Measurements from ENCODE around the gene DCHS1. TPM values are rescaled to one million over a fixed set of nuclear protein-coding genes. Genes with fewer than 3 reads are reported as not detected.

The DCHS1 gene
- polyA plus RNA-seq, 6 donors from 2014 or later: 0.07 to 0.85 (median 0.19) TPM; not detected in 1

DNA sequence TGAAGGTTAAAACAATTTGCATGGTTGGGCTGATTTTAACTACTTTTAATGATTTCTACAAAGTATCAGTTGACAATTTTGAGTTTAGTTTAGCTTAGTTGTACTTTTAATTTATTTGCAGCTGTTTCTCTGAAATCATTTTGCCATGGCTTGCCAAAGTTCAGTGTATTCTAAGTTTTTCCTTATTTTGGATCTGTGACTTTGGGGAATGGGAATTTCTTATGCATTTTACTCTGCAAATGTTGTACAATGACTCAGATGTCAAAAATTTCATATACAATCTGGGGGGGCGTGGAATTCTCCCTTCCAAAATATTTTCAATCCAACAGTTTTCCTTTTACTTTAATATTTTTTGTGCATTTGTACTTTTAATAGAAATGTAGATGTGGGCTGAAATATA lies 8.9 kb upstream of the DCHS1 start:
- Mint-ChIP-seq H3K4me1 (peaks cover 0 to 9% (median 4%) of the 10 kb centered on the region in 3 donors), H3K4me3 (no peak overlapping the region), H3K27ac (no peak overlapping the region)

DNA sequence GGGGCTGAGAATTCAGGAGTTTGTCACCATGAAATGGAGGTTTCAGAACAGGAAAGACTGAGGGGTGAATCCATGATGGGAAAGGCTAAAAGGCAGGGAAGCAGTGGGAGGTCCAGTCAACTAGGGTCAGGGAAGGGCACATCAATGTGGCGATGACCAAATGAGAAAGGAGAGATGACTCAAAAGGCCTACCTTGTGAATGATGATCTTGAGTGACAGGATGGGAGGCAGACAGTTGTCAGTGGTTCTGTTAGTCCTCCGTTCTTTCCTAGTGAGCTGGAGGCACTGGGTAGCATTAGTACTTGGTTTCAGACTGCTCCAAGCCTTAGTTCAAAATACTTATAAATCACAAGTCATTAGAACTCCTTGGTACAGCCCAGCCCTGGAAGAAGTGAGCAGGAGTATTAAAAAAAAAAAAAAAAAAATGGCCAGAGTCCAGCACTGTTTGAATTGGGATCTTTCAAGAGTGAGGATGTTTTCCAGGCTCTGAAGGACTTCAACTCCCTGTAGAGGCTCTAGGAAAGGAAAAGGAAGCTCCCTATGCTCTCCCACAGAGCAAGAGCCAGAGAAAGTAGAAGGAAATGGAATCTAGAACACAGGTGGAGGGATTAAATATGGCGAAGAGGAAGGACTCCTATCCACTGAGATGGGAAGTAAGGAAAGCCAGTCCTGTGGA lies 8.3 kb upstream of the DCHS1 start:
- Mint-ChIP-seq H3K27me3 (no peaks in the 10 kb centered on the region), H3K9me3 (no peaks in the 10 kb centered on the region), H3K4me3 (no peak overlapping the region), H3K4me1 (peaks cover 0 to 9% (median 4%) of the 10 kb centered on the region in 3 donors), H3K27ac (peak overlapping the region in 1 of 6 donors; percentile 83), H3K36me3 (no peaks in the 10 kb centered on the region)
- DNase-seq (no peak), ATAC-seq (ENCODE audit: low read depth in 2 of 2) (no peak)

More for the DNA sequence above, 8.9 kb upstream of the DCHS1 start:
- Mint-ChIP-seq H3K36me3 (no peaks in the 10 kb centered on the region), H3K27me3 (no peaks in the 10 kb centered on the region), H3K9me3 (no peaks in the 10 kb centered on the region)
- DNase-seq (no peak), ATAC-seq (ENCODE audit: low read depth in 2 of 2) (no peak)

DNA sequence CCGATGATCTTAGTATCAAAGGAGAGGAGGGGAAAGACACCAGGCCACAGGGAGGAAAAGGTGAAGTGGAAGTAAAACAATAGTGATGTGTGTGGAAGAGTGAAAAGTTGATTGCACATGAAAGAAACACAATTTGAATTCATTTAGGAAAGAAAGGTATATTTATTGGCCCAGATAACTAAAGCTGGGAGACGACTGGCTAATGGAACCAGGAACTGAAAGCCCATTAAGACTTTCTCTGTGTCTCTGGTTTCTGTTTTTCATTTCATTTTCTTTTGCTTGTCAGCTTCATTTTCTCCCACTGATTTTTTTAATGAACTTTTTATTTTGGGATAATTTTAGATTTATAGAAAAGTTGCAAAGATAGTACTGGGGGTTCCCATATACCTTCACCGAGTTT lies 5.1 kb upstream of the DCHS1 start:
- Mint-ChIP-seq H3K27ac (no peak overlapping the region), H3K27me3 (peaks cover 0 to 12% (median 6%) of the 10 kb centered on the region in 3 donors), H3K36me3 (peaks cover 0 to 8% of the 10 kb centered on the region in 2 donors), H3K9me3 (no peaks in the 10 kb centered on the region), H3K4me1 (peaks cover 11% of the 10 kb centered on the region in 3 donors), H3K4me3 (no peak overlapping the region)
- ATAC-seq (ENCODE audit: low read depth in 2 of 2): no peak
- no peak for DNase-seq

DNA sequence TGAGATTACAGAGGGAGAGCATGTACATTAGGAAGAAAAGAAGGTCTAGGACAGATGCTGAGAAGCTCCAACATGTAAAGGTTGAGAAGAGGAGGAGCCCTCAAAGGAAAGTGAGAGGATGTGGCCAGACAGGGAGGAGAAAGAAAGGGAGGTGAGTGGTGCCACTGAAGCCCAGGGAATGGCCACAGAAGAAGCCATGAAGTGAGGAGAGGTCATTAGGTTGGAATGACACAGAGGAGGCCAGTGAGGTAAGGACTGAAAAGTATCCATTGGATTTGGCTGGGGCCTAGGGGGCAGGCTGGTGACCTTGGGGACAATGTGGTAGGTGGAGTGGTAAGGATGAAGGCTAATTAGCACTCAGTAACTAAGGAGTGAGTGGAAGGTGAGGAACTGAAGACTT lies 3.0 kb upstream of the DCHS1 start:
- H3K4me1 Mint-ChIP-seq: peaks cover 11% of the 10 kb centered on the region in 3 donors
- H3K9me3 Mint-ChIP-seq: no peaks in the 10 kb centered on the region
- H3K27ac Mint-ChIP-seq: no peak overlapping the region
- H3K36me3 Mint-ChIP-seq: peaks cover 0 to 8% of the 10 kb centered on the region in 2 donors
- ATAC-seq (ENCODE audit: low read depth in 2 of 2) (no peak), DNase-seq (no peak)
- peaks cover 0 to 12% (median 6%) of the 10 kb centered on the region in 3 donors for H3K27me3 Mint-ChIP-seq
- H3K4me3 Mint-ChIP-seq: no peak overlapping the region

DNA sequence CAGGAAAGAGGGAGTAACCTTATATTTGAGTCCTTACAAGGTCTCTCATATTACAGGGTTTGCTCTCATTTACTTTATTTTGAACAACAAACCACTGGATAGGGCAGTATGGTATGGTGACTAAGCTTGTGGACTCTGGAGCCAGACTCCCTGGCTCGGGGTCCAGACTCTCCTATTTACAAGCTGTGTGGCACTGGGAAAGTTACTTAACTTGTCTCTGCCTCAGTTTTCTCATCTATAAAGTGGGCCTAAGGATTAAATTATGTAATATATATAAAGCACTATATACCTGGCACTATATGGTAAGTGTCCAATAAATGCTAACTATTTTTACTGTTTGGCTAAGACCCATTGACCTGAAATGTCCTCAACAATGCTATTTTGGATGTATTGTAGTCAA lies 1.7 kb upstream of the DCHS1 start:
- H3K27me3 Mint-ChIP-seq: peaks cover 0 to 12% (median 6%) of the 10 kb centered on the region in 3 donors
- peaks cover 11% of the 10 kb centered on the region in 3 donors for H3K4me1 Mint-ChIP-seq
- DNase-seq (no peak), ATAC-seq (ENCODE audit: low read depth in 2 of 2) (no peak)
- H3K4me3 Mint-ChIP-seq: peak overlapping the region in 7 of 8 donors; percentile 27 to 84 (median 66)
- no peaks in the 10 kb centered on the region for H3K9me3 Mint-ChIP-seq
- peak overlapping the region in 1 of 6 donors; percentile 7 for H3K27ac Mint-ChIP-seq
- H3K36me3 Mint-ChIP-seq: peaks cover 0 to 8% of the 10 kb centered on the region in 2 donors

- Mint-ChIP-seq H3K27me3 (peaks cover 0 to 12% (median 6%) of the 10 kb centered on the region in 3 donors), H3K9me3 (no peaks in the 10 kb centered on the region), H3K27ac (peak overlapping the region in 4 of 6 donors; percentile 7 to 78 (median 24)), H3K4me1 (peaks cover 11% of the 10 kb centered on the region in 3 donors), H3K36me3 (peaks cover 0 to 8% of the 10 kb centered on the region in 2 donors), H3K4me3 (peak overlapping the region; percentile 21 to 84 (median 70))
- DNase-seq (no peak), ATAC-seq (ENCODE audit: low read depth in 2 of 2) (no peak)
Measured at GRCh38 chr11:6656936-6657335, 1.3 kb upstream of the DCHS1 start.

GRCh38 chr11:6656584-6656915 lies 941 bp upstream of the DCHS1 start:
- Mint-ChIP-seq H3K9me3 (no peaks in the 10 kb centered on the region), H3K4me1 (peaks cover 11% of the 10 kb centered on the region in 3 donors), H3K27ac (peak overlapping the region in 3 of 6 donors; percentile 1 to 78 (median 64)), H3K36me3 (peaks cover 0 to 8% of the 10 kb centered on the region in 2 donors), H3K27me3 (peaks cover 0 to 12% (median 6%) of the 10 kb centered on the region in 3 donors), H3K4me3 (peak overlapping the region in 7 of 8 donors; percentile 59 to 87 (median 82))
- DNase-seq: no peak
- no peak for ATAC-seq (ENCODE audit: low read depth in 2 of 2)

DNA sequence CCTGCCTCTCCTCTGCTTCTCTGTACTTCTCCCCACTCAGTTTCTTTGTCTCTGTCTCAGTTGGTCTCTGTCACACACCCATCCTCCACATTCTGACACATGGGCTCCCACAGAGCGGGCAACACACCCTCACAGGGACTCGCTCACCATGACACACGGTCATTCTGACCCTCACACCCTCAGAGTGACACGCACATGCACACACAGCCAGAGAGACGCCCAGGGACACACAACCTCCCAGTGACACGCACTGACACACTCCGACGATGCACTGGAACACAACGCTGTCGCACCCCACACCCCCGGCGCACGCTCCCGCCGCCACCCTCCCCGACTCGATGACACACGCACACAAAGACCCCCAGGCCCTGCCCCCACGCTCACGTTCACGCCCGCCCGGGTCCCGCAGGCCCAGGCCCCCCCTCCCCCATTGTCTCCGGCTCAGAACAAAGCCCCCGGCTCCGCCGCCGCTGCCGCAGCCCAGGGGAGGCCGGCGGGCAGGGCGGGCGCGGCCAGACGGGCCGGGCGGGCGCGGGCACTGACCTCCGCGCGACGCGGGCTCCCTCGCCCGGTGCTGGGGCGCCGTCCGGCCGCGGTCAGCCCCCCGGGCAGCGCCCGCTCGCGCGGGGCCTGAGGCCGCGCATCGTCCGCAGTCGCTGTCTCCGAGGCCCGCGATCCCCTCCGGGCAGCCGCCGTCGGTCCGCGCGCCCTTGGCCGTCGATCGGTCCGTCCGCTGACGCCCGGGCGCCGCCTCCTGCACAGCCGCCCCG lies 404 bp downstream of the DCHS1 start:
- ATAC-seq (ENCODE audit: low read depth in 2 of 2) (peak; percentile 47 to 59), DNase-seq (no peak)
- peaks cover 0 to 8% of the 10 kb centered on the region in 2 donors for H3K36me3 Mint-ChIP-seq
- peaks cover 0 to 12% (median 6%) of the 10 kb centered on the region in 3 donors for H3K27me3 Mint-ChIP-seq
- peaks cover 11% of the 10 kb centered on the region in 3 donors for H3K4me1 Mint-ChIP-seq
- no peaks in the 10 kb centered on the region for H3K9me3 Mint-ChIP-seq
- peak overlapping the region in 1 of 6 donors; percentile 78 for H3K27ac Mint-ChIP-seq
- no peak overlapping the region for H3K4me3 Mint-ChIP-seq

DNA sequence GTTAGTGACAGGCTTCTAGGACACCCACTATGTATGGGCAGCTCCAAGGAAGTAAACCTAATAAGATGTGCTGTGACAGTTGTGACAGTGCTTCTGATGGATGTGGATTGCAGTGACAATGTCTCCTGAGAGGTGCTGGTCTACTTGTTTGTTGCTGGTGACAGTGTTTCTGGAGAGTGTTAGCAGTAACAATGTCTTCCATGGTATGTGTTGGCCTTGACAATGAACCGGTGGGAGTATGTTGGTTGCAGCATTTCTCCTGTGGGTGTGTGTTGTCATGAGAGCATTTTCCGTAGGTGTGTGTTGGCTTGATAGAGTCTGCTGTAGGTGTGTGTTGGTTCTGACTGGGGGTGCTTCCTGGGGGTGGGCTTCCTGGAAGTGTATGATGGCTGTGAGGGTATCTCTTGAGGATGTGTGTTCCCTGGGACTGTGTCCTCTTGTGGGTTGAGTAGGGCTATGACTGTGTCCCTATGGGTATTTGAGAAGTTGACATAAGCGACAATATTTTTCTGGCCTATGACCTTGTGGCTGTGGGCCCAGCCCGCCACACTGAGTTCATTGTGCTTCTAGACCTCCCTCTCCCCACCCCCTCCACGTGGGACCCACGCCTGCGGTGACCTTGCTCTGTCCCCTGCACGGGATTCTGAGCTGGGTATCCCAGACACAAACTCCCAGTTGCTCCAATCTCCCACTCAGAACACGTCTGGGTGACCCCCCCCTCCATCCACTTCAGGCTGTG lies 1.2 kb downstream of the DCHS1 start:
- peaks cover 0 to 12% (median 6%) of the 10 kb centered on the region in 3 donors for H3K27me3 Mint-ChIP-seq
- H3K4me3 Mint-ChIP-seq: no peak overlapping the region
- H3K9me3 Mint-ChIP-seq: no peaks in the 10 kb centered on the region
- DNase-seq: no peak
- no peak overlapping the region for H3K27ac Mint-ChIP-seq
- H3K4me1 Mint-ChIP-seq: peaks cover 11% of the 10 kb centered on the region in 3 donors
- H3K36me3 Mint-ChIP-seq: peaks cover 0 to 8% of the 10 kb centered on the region in 2 donors
- no peak for ATAC-seq (ENCODE audit: low read depth in 2 of 2)

GRCh38 chr11:6653656-6654055 lies 2.0 kb downstream of the DCHS1 start:
- peaks cover 11% of the 10 kb centered on the region in 3 donors for H3K4me1 Mint-ChIP-seq
- H3K9me3 Mint-ChIP-seq: no peaks in the 10 kb centered on the region
- no peak overlapping the region for H3K27ac Mint-ChIP-seq
- peaks cover 0 to 12% (median 6%) of the 10 kb centered on the region in 3 donors for H3K27me3 Mint-ChIP-seq
- H3K4me3 Mint-ChIP-seq: no peak overlapping the region
- ATAC-seq (ENCODE audit: low read depth in 2 of 2) (no peak), DNase-seq (no peak)
- H3K36me3 Mint-ChIP-seq: peaks cover 0 to 8% of the 10 kb centered on the region in 2 donors

GRCh38 chr11:6653097-6653496 lies 2.5 kb downstream of the DCHS1 start:
- H3K27me3 Mint-ChIP-seq: peaks cover 0 to 12% (median 6%) of the 10 kb centered on the region in 3 donors
- peaks cover 0 to 8% of the 10 kb centered on the region in 2 donors for H3K36me3 Mint-ChIP-seq
- H3K4me1 Mint-ChIP-seq: peaks cover 11% of the 10 kb centered on the region in 3 donors
- DNase-seq (no peak), ATAC-seq (ENCODE audit: low read depth in 2 of 2) (no peak)
- no peak overlapping the region for H3K4me3 Mint-ChIP-seq
- H3K9me3 Mint-ChIP-seq: no peaks in the 10 kb centered on the region
- no peak overlapping the region for H3K27ac Mint-ChIP-seq

DNA sequence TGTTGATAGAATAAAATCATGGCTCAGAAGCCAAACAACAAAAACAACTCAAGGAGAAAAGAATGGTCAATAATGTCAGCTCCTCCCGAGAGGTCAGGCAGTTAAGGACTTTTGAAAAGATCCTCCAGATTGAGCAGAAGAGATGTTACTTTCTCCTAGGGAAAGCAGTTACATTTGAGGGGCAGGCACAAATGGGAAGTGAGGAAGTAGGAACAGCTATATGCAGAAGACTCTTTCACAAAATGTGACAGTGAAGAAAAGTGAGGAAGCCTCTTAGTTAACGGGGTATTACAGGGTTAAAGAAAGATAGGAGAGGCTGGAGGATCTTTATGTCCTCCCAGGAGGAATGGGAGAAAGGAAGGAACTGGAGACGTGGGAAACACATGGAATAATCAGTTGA lies 3.4 kb downstream of the DCHS1 start:
- peaks cover 11% of the 10 kb centered on the region in 3 donors for H3K4me1 Mint-ChIP-seq
- no peak overlapping the region for H3K27ac Mint-ChIP-seq
- peaks cover 0 to 12% (median 6%) of the 10 kb centered on the region in 3 donors for H3K27me3 Mint-ChIP-seq
- no peak for ATAC-seq (ENCODE audit: low read depth in 2 of 2)
- DNase-seq: no peak
- H3K9me3 Mint-ChIP-seq: no peaks in the 10 kb centered on the region
- H3K4me3 Mint-ChIP-seq: no peak overlapping the region
- H3K36me3 Mint-ChIP-seq: peaks cover 0 to 8% of the 10 kb centered on the region in 2 donors

GRCh38 chr11:6650980-6651379 lies 4.6 kb downstream of the DCHS1 start:
- Mint-ChIP-seq H3K36me3 (peaks cover 0 to 3% of the 10 kb centered on the region in 2 donors), H3K27me3 (peaks cover 0 to 3% (median 2%) of the 10 kb centered on the region in 3 donors)

More at GRCh38 chr11:6650980-6651379, 4.6 kb downstream of the DCHS1 start:
- no peak for ATAC-seq (ENCODE audit: low read depth in 2 of 2)
- DNase-seq: no peak
- Mint-ChIP-seq H3K4me3 (no peak overlapping the region), H3K9me3 (no peaks in the 10 kb centered on the region), H3K27ac (no peak overlapping the region), H3K4me1 (peaks cover under 1 to 2% (median 2%) of the 10 kb centered on the region in 3 donors)
